ENCODE data around the gene REXO1. TPM values are rescaled to one million over a fixed set of nuclear protein-coding genes. Genes with fewer than 3 reads are reported as not detected.
A peak's percentile ranks its signal among the peaks of the same experiment; 100 is the strongest.

The REXO1 gene
- total and polyA plus RNA-seq, 2 donors (not counting 1 experiment from before 2014, with no cell fraction given): 72.6 to 898 TPM

DNA sequence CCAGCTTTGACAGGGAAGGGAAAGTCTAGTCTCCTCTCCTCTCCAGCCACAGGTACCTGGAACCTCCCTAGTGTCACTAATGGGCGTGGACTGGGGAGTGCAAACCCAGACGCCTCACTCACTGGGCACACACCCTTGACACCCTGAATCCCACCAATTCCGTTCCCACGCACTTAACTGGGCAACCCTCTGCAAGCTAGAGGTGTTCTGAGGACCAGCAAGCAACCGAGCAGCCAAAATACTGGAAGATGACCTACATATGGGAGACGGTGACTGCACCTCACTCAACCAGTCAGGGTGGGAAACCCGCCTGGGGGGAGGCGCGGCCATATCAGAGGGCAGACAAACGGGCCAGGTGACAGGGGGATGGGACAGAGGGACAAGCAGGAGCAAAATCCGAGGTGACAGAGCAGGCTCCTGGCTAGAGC is 36.0 kb upstream of the REXO1 start:
- intact Hi-C loops (cut with micrococcal nuclease): no loop called here
- no peaks in the 10 kb centered on the region for H3K9me3 ChIP-seq (ENCODE audit: control extremely low read depth in 1 of 3, control insufficient read depth in 2 of 3, insufficient read depth in 1 of 3, low read length in 2 of 3)
- H3K79me2 ChIP-seq (ENCODE audit: control insufficient read depth, insufficient read depth, low read length): peaks cover 56% of the 10 kb centered on the region
- ChIA-PET CTCF (no interaction called here), POLR2A (interaction anchor here (1.1 to 2.0 kb wide), 2 partner anchors 9 to 13 kb away, joined by 3 to 6 read pairs; no protein-coding TSS in a partner anchor)
- peak overlapping the region; percentile 63 to 92 (median 86) for H3K4me3 ChIP-seq (ENCODE audit: control extremely low read depth in 1 of 5, extremely low read depth in 1 of 5, insufficient read depth in 1 of 5, low read depth in 2 of 5, low read length in 4 of 5)
- peak overlapping the region; percentile 74 for H3K9ac ChIP-seq (ENCODE audit: low read length)
- H3K4me1 Mint-ChIP-seq: peaks cover 36% of the 10 kb centered on the region
- H3K27ac ChIP-seq (ENCODE audit: low read length in 2 of 2): peak overlapping the region; percentile 59 to 62
- peak; percentile 30 for DNase-seq
- H3K27me3 Mint-ChIP-seq: no peaks in the 10 kb centered on the region
- H3K9me3 Mint-ChIP-seq (ENCODE audit: insufficient read depth): no peaks in the 10 kb centered on the region
- peak overlapping the region; percentile 99 for H3K4me3 Mint-ChIP-seq
- WGBS (ENCODE audit: insufficient coverage): 3% methylated on average over 9 of the region's 11 CpGs
- no peaks in the 10 kb centered on the region for H3K27me3 ChIP-seq (replicated peaks in 1 of 4; ENCODE audit: control extremely low read depth in 1 of 4, control insufficient read depth in 3 of 4, insufficient read depth in 4 of 4, low read length in 3 of 4)
- ATAC-seq (ENCODE audit: low read depth): no peak
- peak overlapping the region; percentile 92 for H3K4me2 ChIP-seq (replicated peaks; ENCODE audit: low read depth, low read length, poor library complexity, severe bottlenecking)
- peaks cover 0 to 13% of the 10 kb centered on the region in 2 experiments for H3K36me3 ChIP-seq (replicated peaks in 1 of 2; ENCODE audit: control extremely low read depth in 1 of 2, control insufficient read depth in 1 of 2, extremely low read depth in 1 of 2, insufficient read depth in 2 of 2, low read length in 1 of 2)
- H4K20me1 ChIP-seq (ENCODE audit: control insufficient read depth, insufficient read depth, low read length, poor library complexity, severe bottlenecking): peaks cover 46% of the 10 kb centered on the region
- H2AFZ ChIP-seq (ENCODE audit: insufficient read depth, low read depth, low read length, poor library complexity, severe bottlenecking): peak overlapping the region; percentile 31
- H3K4me1 ChIP-seq (ENCODE audit: control insufficient read depth in 2 of 2, insufficient read depth in 2 of 2, low read length in 2 of 2): peaks cover 32 to 51% of the 10 kb centered on the region in 2 donors
- H3K27ac Mint-ChIP-seq: peak overlapping the region; percentile 96
- TF ChIP-seq, protein P1, sequence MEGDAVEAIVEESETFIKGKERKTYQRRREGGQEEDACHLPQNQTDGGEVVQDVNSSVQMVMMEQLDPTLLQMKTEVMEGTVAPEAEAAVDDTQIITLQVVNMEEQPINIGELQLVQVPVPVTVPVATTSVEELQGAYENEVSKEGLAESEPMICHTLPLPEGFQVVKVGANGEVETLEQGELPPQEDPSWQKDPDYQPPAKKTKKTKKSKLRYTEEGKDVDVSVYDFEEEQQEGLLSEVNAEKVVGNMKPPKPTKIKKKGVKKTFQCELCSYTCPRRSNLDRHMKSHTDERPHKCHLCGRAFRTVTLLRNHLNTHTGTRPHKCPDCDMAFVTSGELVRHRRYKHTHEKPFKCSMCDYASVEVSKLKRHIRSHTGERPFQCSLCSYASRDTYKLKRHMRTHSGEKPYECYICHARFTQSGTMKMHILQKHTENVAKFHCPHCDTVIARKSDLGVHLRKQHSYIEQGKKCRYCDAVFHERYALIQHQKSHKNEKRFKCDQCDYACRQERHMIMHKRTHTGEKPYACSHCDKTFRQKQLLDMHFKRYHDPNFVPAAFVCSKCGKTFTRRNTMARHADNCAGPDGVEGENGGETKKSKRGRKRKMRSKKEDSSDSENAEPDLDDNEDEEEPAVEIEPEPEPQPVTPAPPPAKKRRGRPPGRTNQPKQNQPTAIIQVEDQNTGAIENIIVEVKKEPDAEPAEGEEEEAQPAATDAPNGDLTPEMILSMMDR (IDR thresholded peaks at IDR 0.05): no peak
- TF ChIP-seq EZH2 (IDR thresholded peaks at IDR 0.05; ENCODE audit: borderline replicate concordance, insufficient read depth, low read depth, low read length, poor library complexity, severe bottlenecking): no peak

- Mint-ChIP-seq H3K9me3 (ENCODE audit: insufficient read depth) (no peaks in the 10 kb centered on the region), H3K27me3 (no peaks in the 10 kb centered on the region), H3K4me3 (peak overlapping the region; percentile 99), H3K4me1 (peaks cover 36% of the 10 kb centered on the region), H3K27ac (peak overlapping the region; percentile 96)
- WGBS (ENCODE audit: insufficient coverage): 64% methylated on average over 6 of the region's 8 CpGs
- Histone ChIP-seq H3K79me2 (ENCODE audit: control insufficient read depth, insufficient read depth, low read length) (peaks cover 56% of the 10 kb centered on the region), H3K9me3 (ENCODE audit: control extremely low read depth in 1 of 3, control insufficient read depth in 2 of 3, insufficient read depth in 1 of 3, low read length in 2 of 3) (no peaks in the 10 kb centered on the region), H3K4me2 (replicated peaks; ENCODE audit: low read depth, low read length, poor library complexity, severe bottlenecking) (peak overlapping the region; percentile 92), H3K27me3 (replicated peaks in 1 of 4; ENCODE audit: control extremely low read depth in 1 of 4, control insufficient read depth in 3 of 4, insufficient read depth in 4 of 4, low read length in 3 of 4) (no peaks in the 10 kb centered on the region), H3K9ac (ENCODE audit: low read length) (peak overlapping the region; percentile 74), H3K36me3 (replicated peaks in 1 of 2; ENCODE audit: control extremely low read depth in 1 of 2, control insufficient read depth in 1 of 2, extremely low read depth in 1 of 2, insufficient read depth in 2 of 2, low read length in 1 of 2) (peaks cover 0 to 13% of the 10 kb centered on the region in 2 experiments), H2AFZ (ENCODE audit: insufficient read depth, low read depth, low read length, poor library complexity, severe bottlenecking) (no peak overlapping the region), H4K20me1 (ENCODE audit: control insufficient read depth, insufficient read depth, low read length, poor library complexity, severe bottlenecking) (peaks cover 46% of the 10 kb centered on the region), H3K4me1 (ENCODE audit: control insufficient read depth in 2 of 2, insufficient read depth in 2 of 2, low read length in 2 of 2) (peaks cover 32 to 51% of the 10 kb centered on the region in 2 donors), H3K4me3 (ENCODE audit: control extremely low read depth in 1 of 5, extremely low read depth in 1 of 5, insufficient read depth in 1 of 5, low read depth in 2 of 5, low read length in 4 of 5) (peak overlapping the region; percentile 63 to 92 (median 86)), H3K27ac (ENCODE audit: low read length in 2 of 2) (peak overlapping the region in 1 of 2 donors; percentile 0)
- ChIA-PET CTCF (no interaction called here), POLR2A (interaction anchor here (1.1 to 2.0 kb wide), 2 partner anchors 8 to 14 kb away, joined by 3 to 6 read pairs; no protein-coding TSS in a partner anchor)
- ATAC-seq (ENCODE audit: low read depth): no peak
- TF ChIP-seq, protein P1 (IDR thresholded peaks at IDR 0.05): no peak
- TF ChIP-seq EZH2 (IDR thresholded peaks at IDR 0.05; ENCODE audit: borderline replicate concordance, insufficient read depth, low read depth, low read length, poor library complexity, severe bottlenecking): no peak
- intact Hi-C loops (cut with micrococcal nuclease): no loop called here
- DNase-seq: no peak
Measured at GRCh38 chr19:1883784-1884183, 35.5 kb upstream of the REXO1 start.
